ENCODE data around the gene NTPCR. TPM values are rescaled to one million over a fixed set of nuclear protein-coding genes. Genes with fewer than 3 reads are reported as not detected.
A peak's percentile ranks its signal among the peaks of the same experiment; 100 is the strongest.

The NTPCR gene
- total and polyA plus RNA-seq, 4 experiments from 2014 or later: 16.0 to 61.6 (median 24.3) TPM

DNA sequence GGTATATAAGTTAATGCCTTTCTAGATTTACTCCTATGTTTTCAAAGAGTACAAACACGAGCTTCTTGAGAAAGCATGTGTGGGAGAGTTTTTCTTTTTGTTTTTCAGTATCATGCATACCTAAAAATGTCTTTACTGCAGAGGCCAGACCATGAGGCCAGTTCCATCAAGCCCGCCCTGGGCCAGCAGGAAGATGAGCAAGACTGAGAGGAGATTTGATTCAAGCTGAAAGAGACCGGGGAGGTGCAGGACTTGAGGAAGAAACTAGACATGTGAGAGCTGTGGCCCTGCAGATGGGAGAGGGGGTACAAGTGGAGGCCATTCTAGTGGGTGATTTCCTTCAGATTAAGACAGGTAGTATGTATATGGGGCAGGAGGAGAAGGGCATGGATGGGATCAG lies 33.4 kb upstream of the NTPCR start:
- H3K9me3 Mint-ChIP-seq: peaks cover 0 to 2% (median 0%) of the 10 kb centered on the region in 8 donors
- CTCF ChIA-PET (ENCODE audit: partially characterized antibody): interaction anchor here (0.6 kb wide), 1 partner anchor 37 kb away, joined by 3 read pairs; no protein-coding TSS in a partner anchor
- Histone ChIP-seq H3K27ac (ENCODE audit: low read depth, low read length) (no peak overlapping the region), H3K36me3 (ENCODE audit: insufficient read depth, low read length) (no peaks in the 10 kb centered on the region), H3K4me3 (ENCODE audit: low read length in 2 of 2) (no peak overlapping the region), H3K27me3 (ENCODE audit: insufficient read depth, low read length) (no peaks in the 10 kb centered on the region), H3K4me1 (ENCODE audit: insufficient read depth, low read length) (peaks cover 6% of the 10 kb centered on the region), H3K9me3 (ENCODE audit: control insufficient read depth in 1 of 2, low read length in 2 of 2) (no peaks in the 10 kb centered on the region)
- no peak for DNase-seq
- peak overlapping the region in 1 of 8 donors; percentile 69 for H3K4me3 Mint-ChIP-seq
- intact Hi-C loops (cut with micrococcal nuclease): no loop called here
- H3K36me3 Mint-ChIP-seq: no peaks in the 10 kb centered on the region
- H3K27me3 Mint-ChIP-seq: peaks cover 0 to 2% of the 10 kb centered on the region in 2 donors
- POLR2A ChIA-PET (ENCODE audit: partially characterized antibody): no interaction called here
- H3K4me1 Mint-ChIP-seq: peaks cover 1 to 7% (median 4%) of the 10 kb centered on the region in 4 donors
- H3K27ac Mint-ChIP-seq: no peak overlapping the region

- peaks cover 49% of the 10 kb centered on the region for H3K4me1 ChIP-seq (ENCODE audit: insufficient read depth, low read length)
- intact Hi-C loops (cut with micrococcal nuclease): loop anchor here (10.0 kb wide), 1 partner anchor 287 kb away; the partner anchor contains the start of gene SIPA1L2
These were observed 29.0 kb upstream of the NTPCR start for GRCh38 chr1:232921381-232921780.

DNA sequence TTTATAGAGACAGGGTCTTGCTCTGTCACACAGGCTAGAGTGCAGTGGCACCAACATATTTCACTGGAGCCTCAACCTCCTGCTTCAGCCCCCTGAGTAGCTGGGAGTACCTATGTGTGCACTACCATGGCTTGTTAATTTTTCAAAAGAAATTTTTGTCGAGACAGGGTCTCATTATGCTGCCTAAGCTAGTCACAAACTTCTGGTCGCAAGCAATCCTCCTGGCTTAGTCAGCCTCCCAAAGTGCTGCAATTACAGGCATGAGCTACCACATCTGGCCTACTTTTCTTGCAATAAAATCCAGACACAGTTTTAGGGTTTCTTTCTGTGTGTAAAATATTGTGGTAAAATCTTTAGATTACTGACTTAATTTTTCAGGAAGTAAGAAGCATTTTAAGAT lies 27.9 kb upstream of the NTPCR start:
- H3K9me3 Mint-ChIP-seq: peaks cover 0 to 6% (median 0%) of the 10 kb centered on the region in 8 donors
- H3K27me3 Mint-ChIP-seq: no peaks in the 10 kb centered on the region
- Histone ChIP-seq H3K4me3 (ENCODE audit: low read length in 2 of 2) (no peak overlapping the region), H3K36me3 (ENCODE audit: insufficient read depth, low read length) (no peaks in the 10 kb centered on the region), H3K27me3 (ENCODE audit: insufficient read depth, low read length) (no peaks in the 10 kb centered on the region), H3K9me3 (ENCODE audit: control insufficient read depth in 1 of 2, low read length in 2 of 2) (no peaks in the 10 kb centered on the region), H3K27ac (ENCODE audit: low read depth, low read length) (no peak overlapping the region), H3K4me1 (ENCODE audit: insufficient read depth, low read length) (peaks cover 49% of the 10 kb centered on the region)
- peak overlapping the region in 1 of 8 donors; percentile 9 for H3K4me3 Mint-ChIP-seq
- intact Hi-C loops (cut with micrococcal nuclease): loop anchor here (10.0 kb wide), 1 partner anchor 288 kb away; the partner anchor contains the start of gene SIPA1L2
- POLR2A ChIA-PET (ENCODE audit: partially characterized antibody): no interaction called here
- DNase-seq: no peak
- peak overlapping the region in 5 of 7 donors; percentile 79 to 96 (median 93) for H3K27ac Mint-ChIP-seq
- H3K4me1 Mint-ChIP-seq: peaks cover 25 to 46% (median 38%) of the 10 kb centered on the region in 4 donors
- no peaks in the 10 kb centered on the region for H3K36me3 Mint-ChIP-seq
- CTCF ChIA-PET (ENCODE audit: partially characterized antibody): no interaction called here

More at GRCh38 chr1:232921381-232921780, 29.0 kb upstream of the NTPCR start:
- Histone ChIP-seq H3K9me3 (ENCODE audit: control insufficient read depth in 1 of 2, low read length in 2 of 2) (no peaks in the 10 kb centered on the region), H3K4me3 (ENCODE audit: low read length in 2 of 2) (no peak overlapping the region), H3K27me3 (ENCODE audit: insufficient read depth, low read length) (no peaks in the 10 kb centered on the region), H3K27ac (ENCODE audit: low read depth, low read length) (no peak overlapping the region), H3K36me3 (ENCODE audit: insufficient read depth, low read length) (no peaks in the 10 kb centered on the region)
- peak overlapping the region in 3 of 7 donors; percentile 25 to 88 (median 87) for H3K27ac Mint-ChIP-seq
- no peaks in the 10 kb centered on the region for H3K9me3 Mint-ChIP-seq
- no peak for DNase-seq
- H3K36me3 Mint-ChIP-seq: no peaks in the 10 kb centered on the region
- H3K27me3 Mint-ChIP-seq: peaks cover 0 to 2% of the 10 kb centered on the region in 2 donors
- CTCF ChIA-PET (ENCODE audit: partially characterized antibody): no interaction called here
- peaks cover 25 to 46% (median 38%) of the 10 kb centered on the region in 4 donors for H3K4me1 Mint-ChIP-seq
- H3K4me3 Mint-ChIP-seq: peak overlapping the region in 2 of 8 donors; percentile 6 to 7
- POLR2A ChIA-PET (ENCODE audit: partially characterized antibody): no interaction called here

GRCh38 chr1:232923739-232924386 lies 26.5 kb upstream of the NTPCR start:
- Mint-ChIP-seq H3K36me3 (no peaks in the 10 kb centered on the region), H3K9me3 (peaks cover 0 to 6% (median 0%) of the 10 kb centered on the region in 8 donors), H3K4me3 (peak overlapping the region; percentile 59 to 81 (median 78)), H3K27ac (peak overlapping the region; percentile 86 to 96 (median 93)), H3K27me3 (no peaks in the 10 kb centered on the region), H3K4me1 (peaks cover 25 to 46% (median 38%) of the 10 kb centered on the region in 4 donors)
- CTCF ChIA-PET (ENCODE audit: partially characterized antibody): interaction anchor here (0.6 to 1.8 kb wide), 5 partner anchors 12 to 880 kb away, joined by 3 to 5 read pairs (median 3); no protein-coding TSS in a partner anchor
- peak; percentile 69 to 88 (median 81) for DNase-seq
- no peak overlapping the region for H3K4me3 ChIP-seq (ENCODE audit: low read length in 2 of 2)
- peak overlapping the region; percentile 14 for H3K27ac ChIP-seq (ENCODE audit: low read depth, low read length)
- intact Hi-C loops (cut with micrococcal nuclease): loop anchor here (1.0 to 10.0 kb wide), 2 partner anchors 26 to 289 kb away; partner anchors contain the start of genes NTPCR and SIPA1L2
- no peaks in the 10 kb centered on the region for H3K27me3 ChIP-seq (ENCODE audit: insufficient read depth, low read length)
- peaks cover 49% of the 10 kb centered on the region for H3K4me1 ChIP-seq (ENCODE audit: insufficient read depth, low read length)
- no peaks in the 10 kb centered on the region for H3K9me3 ChIP-seq (ENCODE audit: control insufficient read depth in 1 of 2, low read length in 2 of 2)
- no peaks in the 10 kb centered on the region for H3K36me3 ChIP-seq (ENCODE audit: insufficient read depth, low read length)
- POLR2A ChIA-PET (ENCODE audit: partially characterized antibody): interaction anchor here (0.6 to 1.6 kb wide), 5 partner anchors 26 to 151 kb away, joined by 3 to 11 read pairs (median 4); partner anchors contain the start of genes MAP10 and NTPCR

DNA sequence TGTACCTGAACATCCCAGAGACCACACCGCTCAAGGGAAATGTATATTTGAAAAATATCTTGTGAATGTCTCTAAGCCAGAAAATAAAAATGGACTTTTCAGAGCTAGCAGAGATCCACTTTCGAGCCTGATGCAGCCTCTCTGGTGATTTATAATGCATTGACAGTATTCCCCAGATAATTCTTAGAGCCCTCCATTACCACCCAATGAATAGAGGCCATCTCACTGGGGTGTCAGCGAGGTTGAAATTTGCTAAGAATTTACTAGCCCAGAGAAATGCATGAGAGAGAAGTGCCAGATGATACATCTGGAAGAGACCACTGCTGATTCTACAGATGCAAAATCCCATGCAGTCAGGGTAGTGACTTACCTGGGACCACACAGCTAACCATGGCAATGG lies 25.5 kb upstream of the NTPCR start:
- POLR2A ChIA-PET (ENCODE audit: partially characterized antibody): no interaction called here
- Mint-ChIP-seq H3K27ac (peak overlapping the region in 4 of 7 donors; percentile 19 to 96 (median 55)), H3K4me1 (peaks cover 25 to 46% (median 38%) of the 10 kb centered on the region in 4 donors), H3K9me3 (peaks cover 0 to 6% (median 0%) of the 10 kb centered on the region in 8 donors), H3K4me3 (peak overlapping the region in 1 of 8 donors; percentile 41), H3K36me3 (no peaks in the 10 kb centered on the region), H3K27me3 (peaks cover 0 to 3% of the 10 kb centered on the region in 2 donors)
- Histone ChIP-seq H3K27me3 (ENCODE audit: insufficient read depth, low read length) (no peaks in the 10 kb centered on the region), H3K4me1 (ENCODE audit: insufficient read depth, low read length) (peaks cover 49% of the 10 kb centered on the region), H3K36me3 (ENCODE audit: insufficient read depth, low read length) (no peaks in the 10 kb centered on the region), H3K9me3 (ENCODE audit: control insufficient read depth in 1 of 2, low read length in 2 of 2) (no peaks in the 10 kb centered on the region), H3K27ac (ENCODE audit: low read depth, low read length) (no peak overlapping the region), H3K4me3 (ENCODE audit: low read length in 2 of 2) (no peak overlapping the region)
- intact Hi-C loops (cut with micrococcal nuclease): loop anchor here (1.0 to 10.0 kb wide), 2 partner anchors 25 to 290 kb away; partner anchors contain the start of genes NTPCR and SIPA1L2
- DNase-seq: no peak
- CTCF ChIA-PET (ENCODE audit: partially characterized antibody): interaction anchor here (1.8 kb wide), 1 partner anchor 24 kb away, joined by 4 read pairs; no protein-coding TSS in a partner anchor

- H3K4me3 Mint-ChIP-seq: peak overlapping the region in 2 of 8 donors; percentile 9 to 41
- no peaks in the 10 kb centered on the region for H3K36me3 ChIP-seq (ENCODE audit: insufficient read depth, low read length)
- intact Hi-C loops (cut with micrococcal nuclease): loop anchor here (10.0 kb wide), 1 partner anchor 291 kb away; the partner anchor contains the start of gene SIPA1L2
- no peaks in the 10 kb centered on the region for H3K9me3 ChIP-seq (ENCODE audit: control insufficient read depth in 1 of 2, low read length in 2 of 2)
- ChIA-PET POLR2A (ENCODE audit: partially characterized antibody) (no interaction called here), CTCF (ENCODE audit: partially characterized antibody) (interaction anchor here (1.3 kb wide), 2 partner anchors 19 to 27 kb away, joined by 3 to 4 read pairs; no protein-coding TSS in a partner anchor)
- peaks cover 0 to 6% (median 0%) of the 10 kb centered on the region in 8 donors for H3K9me3 Mint-ChIP-seq
- peaks cover 25 to 46% (median 38%) of the 10 kb centered on the region in 4 donors for H3K4me1 Mint-ChIP-seq
- no peaks in the 10 kb centered on the region for H3K36me3 Mint-ChIP-seq
- peaks cover 49% of the 10 kb centered on the region for H3K4me1 ChIP-seq (ENCODE audit: insufficient read depth, low read length)
- peak in 1 of 5 donors; percentile 47 for DNase-seq
- peaks cover 0 to 3% of the 10 kb centered on the region in 2 donors for H3K27me3 Mint-ChIP-seq
- peak overlapping the region in 5 of 7 donors; percentile 49 to 96 (median 56) for H3K27ac Mint-ChIP-seq
- no peak overlapping the region for H3K27ac ChIP-seq (ENCODE audit: low read depth, low read length)
- H3K4me3 ChIP-seq (ENCODE audit: low read length in 2 of 2): no peak overlapping the region
- H3K27me3 ChIP-seq (ENCODE audit: insufficient read depth, low read length): no peaks in the 10 kb centered on the region
These were observed 24.8 kb upstream of the NTPCR start for GRCh38 chr1:232925421-232926220.

Data from CD4-positive, alpha-beta memory T cell (primary cell).